Posterior vena cava (tissue), 2 donors: Measurements from ENCODE around the gene NPNT. TPM values are rescaled to one million over a fixed set of nuclear protein-coding genes. Genes with fewer than 3 reads are reported as not detected.

Experiments
- DNase-seq: peaks from one replicate; pipeline ENCODE4 v3.0.0-alpha.2; 2020; ENCODE audit warnings: low spot score
- intact Hi-C, 2 donors: fragments of 100-400 bp; cut with DNase I; formaldehyde crosslinking; loops; one replicate each; pipeline versions ENCODE4 v1.14.1 to v1.14.2; 2022 to 2023
- total RNA-seq, 2 donors: library from RNA; stranded (reverse); fragmentation: NEBNext Ultra II Directional; extraction: Animal tissue kit (Norgen Biotek cat#: 25700); gene quantifications; one replicate each; pipeline ENCODE4 v1.2.1, GENCODE V29; 2021
- donor health status: DM: yes; HTN: yes; CAD: no.
- donor health status: DM: yes; HTN: yes; CAD: no.

NPNT gene
- total RNA-seq, 2 donors from 2014 or later, result 106 to 152 TPM

- DNase-seq, result no peak
- intact Hi-C loops, result no loop called here
Measured at GRCh38 chr4:105963461-105964400, 68.5 kb downstream of the NPNT start.

- no peak for DNase-seq
- intact Hi-C loops, result no loop called here
Measured at GRCh38 chr4:105965183-105965800, 70.0 kb downstream of the NPNT start.

- intact Hi-C loops, result no loop called here
- no peak for DNase-seq
Measured at GRCh38 chr4:105966051-105966450, 70.8 kb downstream of the NPNT start.

- no peak for DNase-seq
- intact Hi-C loops, result no loop called here
Measured at GRCh38 chr4:105967058-105967658, 71.9 kb downstream of the NPNT start.

- DNase-seq, result no peak
- intact Hi-C loops, result no loop called here
Measured at GRCh38 chr4:105969575-105969974, 74.3 kb downstream of the NPNT start.

- DNase-seq, result no peak
- intact Hi-C loops, result no loop called here
Measured at GRCh38 chr4:105970371-105970770, 75.1 kb downstream of the NPNT start.

- no peak for DNase-seq
- intact Hi-C loops, result no loop called here
Measured at GRCh38 chr4:105971036-105971435, 75.8 kb downstream of the NPNT start.

GRCh38 chr4:105972946-105973621 lies 77.8 kb downstream of the NPNT start:
- intact Hi-C loops, result no loop called here

GRCh38 chr4:105976915-105977314 lies 81.6 kb downstream of the NPNT start:
- DNase-seq, result no peak
- intact Hi-C loops, result no loop called here

More at GRCh38 chr4:105972946-105973621, 77.8 kb downstream of the NPNT start:
- DNase-seq, result no peak

- intact Hi-C loops, result no loop called here
Measured at GRCh38 chr4:105978684-105979296, 83.5 kb downstream of the NPNT start.

GRCh38 chr4:105979506-105979905 lies 84.2 kb downstream of the NPNT start:
- no peak for DNase-seq
- intact Hi-C loops, result no loop called here

More at GRCh38 chr4:105978684-105979296, 83.5 kb downstream of the NPNT start:
- peak; percentile 83 for DNase-seq

GRCh38 chr4:105988671-105989070 lies 93.4 kb downstream of the NPNT start:
- intact Hi-C loops, result no loop called here
- DNase-seq, result no peak

GRCh38 chr4:105989485-105990242 lies 94.4 kb downstream of the NPNT start:
- DNase-seq, result no peak
- intact Hi-C loops, result no loop called here

- intact Hi-C loops, result no loop called here
- DNase-seq, result peak; percentile 87
Measured at GRCh38 chr4:105990933-105991332, 95.7 kb downstream of the NPNT start.

GRCh38 chr4:105991726-105992125 lies 96.5 kb downstream of the NPNT start:
- intact Hi-C loops, result no loop called here
- DNase-seq, result no peak

GRCh38 chr4:105992641-105993305 lies 97.5 kb downstream of the NPNT start:
- no peak for DNase-seq
- intact Hi-C loops, result no loop called here

- DNase-seq, result no peak
- intact Hi-C loops, result no loop called here
Measured at GRCh38 chr4:105994061-105994460, 98.8 kb downstream of the NPNT start.
